Lung (tissue), 16 donors: ENCODE data around the gene WNK3. TPM values are rescaled to one million over a fixed set of nuclear protein-coding genes. Genes with fewer than 3 reads are reported as not detected.
A peak's percentile ranks its signal among the peaks of the same experiment; 100 is the strongest.

Experiments
- ATAC-seq: fragments of 200-7000 bp; cut with Tn5 transposase; one replicate; pipeline ENCODE4 v1.9.1; 2020; ENCODE audit warnings: moderate number of reproducible peaks; ENCODE audit not compliant: insufficient read depth, low FRiP score
- DNase-seq, 3 donors: peaks; one replicate each; pipeline ENCODE4 v3.0.0-alpha.2; 2013 to 2017
- H3K27ac ChIP-seq, 2 donors: one replicate each; pipeline ENCODE4 v1.5.1; 2013; ENCODE audit warnings: mild to moderate bottlenecking in 2 of 2, moderate library complexity in 2 of 2, control low read depth in 1 of 2, inconsistent platforms in 1 of 2, low read depth in 1 of 2, low read length in 1 of 2
- H3K27me3 ChIP-seq, 3 donors: one replicate each; pipeline ENCODE4 v1.5.1; 2013; ENCODE audit warnings: low read length in 2 of 3; ENCODE audit not compliant: control insufficient read depth in 3 of 3, insufficient read depth in 3 of 3
- H3K36me3 ChIP-seq, 4 donors: one replicate each; pipeline ENCODE4 v1.5.1; 2013; ENCODE audit warnings: low read length in 4 of 4, mild to moderate bottlenecking in 1 of 4, moderate library complexity in 1 of 4; ENCODE audit not compliant: control insufficient read depth in 4 of 4, insufficient read depth in 4 of 4
- H3K4me1 ChIP-seq, 5 donors: one replicate each; pipeline ENCODE4 v1.5.1; 2013; ENCODE audit warnings: low read length in 5 of 5, mild to moderate bottlenecking in 2 of 5, moderate library complexity in 1 of 5; ENCODE audit not compliant: control insufficient read depth in 5 of 5, insufficient read depth in 5 of 5
- H3K4me3 ChIP-seq: one replicate; pipeline ENCODE4 v1.5.1; 2013; ENCODE audit warnings: mild to moderate bottlenecking, control low read depth, moderate library complexity
- H3K9ac ChIP-seq, 2 donors: one replicate each; pipeline ENCODE4 v1.5.1; 2013; ENCODE audit warnings: low read length in 2 of 2, control low read depth in 1 of 2; ENCODE audit not compliant: insufficient read depth in 1 of 2
- H3K9me3 ChIP-seq, 4 donors: one replicate each; pipeline ENCODE4 v1.5.1; 2013; ENCODE audit warnings: low read length in 3 of 4, mild to moderate bottlenecking in 1 of 4, moderate library complexity in 1 of 4; ENCODE audit not compliant: control insufficient read depth in 4 of 4, insufficient read depth in 3 of 4
- WGBS, 2 donors: extraction: QIAGEN DNeasy Blood & Tissue Kit; methylation state at CpG; one replicate each; pipeline ENCODE4 v1.1.7; 2013; 5-methylcytosine and 5-hydroxymethylcytosine counted together
- long read RNA-seq, 5 donors: transcript quantifications; one replicate each; lab custom pipeline, GENCODE V29; 2026
- polyA plus RNA-seq, 2 donors: library from polyadenylated mRNA; stranded (reverse); fragments of 200-250 nt; gene quantifications; one replicate each; pipeline ENCODE4 v1.2.1, GENCODE V29; 2013
- total RNA-seq, 2 donors: library from RNA; depleted of rRNA in 1 of 2; stranded (reverse); fragments of >200 nt in 1 of 2; gene quantifications; one replicate each; pipeline ENCODE4 v1.2.1, GENCODE V29; 2014 to 2021
- TF ChIP-seq, protein P1 (sequence below): IDR thresholded peaks from 2 replicates; pipeline ENCODE4 v1.5.1; 2012; ENCODE audit warnings: mild to moderate bottlenecking; ENCODE audit errors: control extremely low read depth, extremely low read depth
- donor health status: control.
- donor health status: control.
- donor health status: Bipolar disorder and iron deficiency.
- donor health status: healthy.
- donor health status: DM: yes; HTN: yes; CAD: no.

WNK3 gene
- total RNA-seq: 1 to 10 TPM; 1.4 to 5.2 TPM
- polyA plus RNA-seq: under 1 TPM; 0.14 to 0.16 TPM
- long read RNA-seq, donor 1: 0 reads
- long read RNA-seq, donor 2: 0 reads
- long read RNA-seq, donor 3: 0 reads
- long read RNA-seq, donor 4: 0 reads
- long read RNA-seq, donor 5: 0 reads

DNA sequence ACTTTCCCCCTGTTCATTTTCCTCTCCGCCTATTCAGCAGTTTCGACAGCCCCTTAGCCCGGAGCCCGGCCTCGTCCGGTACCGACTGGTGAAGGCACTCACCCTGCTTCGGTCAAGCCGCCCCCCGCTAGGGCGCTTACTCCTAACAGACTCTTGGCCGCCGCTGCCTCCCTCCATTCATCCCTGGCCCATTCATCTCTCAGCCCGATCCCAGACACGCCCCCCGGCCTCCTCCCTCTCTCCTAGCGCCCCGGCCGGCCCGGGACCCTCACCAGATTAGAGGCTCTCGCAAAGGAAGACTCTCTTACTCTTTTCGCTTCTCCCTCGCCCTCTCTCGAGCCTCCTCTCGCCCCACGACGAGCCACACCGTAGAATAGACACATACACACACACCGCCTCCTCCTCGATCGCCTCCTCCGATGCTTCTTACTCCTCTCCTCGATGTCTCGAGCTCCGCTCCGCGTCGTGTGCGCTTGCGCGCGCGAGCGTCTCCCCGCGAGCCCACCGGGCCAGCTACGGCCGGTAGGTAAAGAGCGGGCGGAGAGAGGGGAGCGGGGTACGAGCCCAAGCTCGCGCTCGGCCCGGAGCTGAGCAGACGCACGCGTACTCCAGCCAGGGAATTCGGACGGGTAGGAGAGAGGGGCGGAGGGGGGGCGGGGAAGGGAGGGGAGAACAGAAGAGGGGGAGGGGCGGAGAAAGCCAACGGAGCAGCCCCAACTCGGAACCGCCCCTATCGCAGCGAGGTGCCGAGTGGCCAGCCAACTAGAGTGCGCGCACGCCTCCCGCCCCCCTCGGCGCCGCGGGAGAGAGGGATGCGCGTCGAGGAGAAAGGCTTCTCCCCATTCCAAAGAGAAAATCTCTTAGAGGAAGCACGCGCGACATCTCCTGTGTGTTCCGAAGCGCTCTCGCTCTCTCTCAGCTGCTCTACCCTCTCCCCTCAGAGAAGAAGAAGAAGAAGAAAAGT lies at the start of gene WNK3:
Gene WNK3, minus strand, starts transcription at position 633 of the 964 bp plus-strand sequence.
- peak within 1 kb of the TSS; percentile 23 to 26 for H3K27ac ChIP-seq
- H3K9me3 ChIP-seq: peaks cover 0 to 5% (median 1%) of the 10 kb centered on the region in 4 donors
- H3K27me3 ChIP-seq: no peaks in the 10 kb centered on the region
- H3K4me1 ChIP-seq: peaks cover 0 to 5% (median 0%) of the 10 kb centered on the region in 5 donors
- TF ChIP-seq, protein P1, sequence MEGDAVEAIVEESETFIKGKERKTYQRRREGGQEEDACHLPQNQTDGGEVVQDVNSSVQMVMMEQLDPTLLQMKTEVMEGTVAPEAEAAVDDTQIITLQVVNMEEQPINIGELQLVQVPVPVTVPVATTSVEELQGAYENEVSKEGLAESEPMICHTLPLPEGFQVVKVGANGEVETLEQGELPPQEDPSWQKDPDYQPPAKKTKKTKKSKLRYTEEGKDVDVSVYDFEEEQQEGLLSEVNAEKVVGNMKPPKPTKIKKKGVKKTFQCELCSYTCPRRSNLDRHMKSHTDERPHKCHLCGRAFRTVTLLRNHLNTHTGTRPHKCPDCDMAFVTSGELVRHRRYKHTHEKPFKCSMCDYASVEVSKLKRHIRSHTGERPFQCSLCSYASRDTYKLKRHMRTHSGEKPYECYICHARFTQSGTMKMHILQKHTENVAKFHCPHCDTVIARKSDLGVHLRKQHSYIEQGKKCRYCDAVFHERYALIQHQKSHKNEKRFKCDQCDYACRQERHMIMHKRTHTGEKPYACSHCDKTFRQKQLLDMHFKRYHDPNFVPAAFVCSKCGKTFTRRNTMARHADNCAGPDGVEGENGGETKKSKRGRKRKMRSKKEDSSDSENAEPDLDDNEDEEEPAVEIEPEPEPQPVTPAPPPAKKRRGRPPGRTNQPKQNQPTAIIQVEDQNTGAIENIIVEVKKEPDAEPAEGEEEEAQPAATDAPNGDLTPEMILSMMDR: no peak
- 0 to 39% methylated on average over 43 to 88 of the region's 88 CpGs for WGBS, 2 donors
- ATAC-seq (peak; percentile 47), DNase-seq (peak; percentile 92 to 94 (median 94))
- H3K36me3 ChIP-seq: no peaks in the 10 kb centered on the region
- H3K9ac ChIP-seq: peak within 1 kb of the TSS in 1 of 2 donors; percentile 68
- peak within 1 kb of the TSS; percentile 32 for H3K4me3 ChIP-seq

DNA sequence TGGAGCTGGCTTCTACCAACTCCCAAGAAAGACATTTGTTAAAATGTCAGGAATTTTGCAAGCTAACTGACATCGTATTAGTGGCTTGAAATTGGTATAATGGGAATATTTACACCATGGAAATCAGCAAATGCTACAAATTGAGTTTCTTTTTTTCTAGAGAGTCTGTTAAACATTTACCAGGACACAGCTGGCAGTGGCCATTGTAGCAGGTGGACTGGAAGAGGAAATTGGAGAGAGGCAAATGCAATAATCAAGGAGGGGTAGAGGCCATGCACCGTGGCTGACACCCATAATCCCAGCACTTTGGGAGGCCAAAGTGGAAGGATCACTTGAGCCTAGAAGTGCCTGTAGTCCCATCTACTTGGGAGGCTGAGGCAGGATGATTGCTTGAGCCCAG lies 49.4 kb upstream of the WNK3 start:
- ATAC-seq (no peak), DNase-seq (no peak)
- Histone ChIP-seq H3K27me3 (no peaks in the 10 kb centered on the region), H3K9me3 (no peaks in the 10 kb centered on the region), H3K27ac (no peak overlapping the region), H3K9ac (no peak overlapping the region), H3K4me3 (no peak overlapping the region), H3K36me3 (no peaks in the 10 kb centered on the region), H3K4me1 (no peaks in the 10 kb centered on the region)
- TF ChIP-seq, protein P1: no peak
- 54 to 71% methylated on average over 2 of the region's 2 CpGs for WGBS, 2 donors

GRCh38 chrX:54397113-54397512 lies 39.3 kb upstream of the WNK3 start:
- 89 to 90% methylated on average over 1 of the region's 1 CpG for WGBS, 2 donors
- Histone ChIP-seq H3K36me3 (no peaks in the 10 kb centered on the region), H3K9ac (no peak overlapping the region), H3K4me3 (no peak overlapping the region), H3K9me3 (no peaks in the 10 kb centered on the region), H3K4me1 (no peaks in the 10 kb centered on the region), H3K27ac (no peak overlapping the region), H3K27me3 (no peaks in the 10 kb centered on the region)
- TF ChIP-seq, protein P1: no peak
- DNase-seq (no peak), ATAC-seq (no peak)
